Naive thymus-derived CD4-positive, alpha-beta T cell (primary cell): ENCODE measurements around the gene ZNF878. TPM values are rescaled to one million over a fixed set of nuclear protein-coding genes. Genes with fewer than 3 reads are reported as not detected.

ENCODE experiments used
- ATAC-seq: fragments of 150-1000 bp; cut with Tn5 transposase; 2 replicates; pipeline ENCODE4 v1.10.0; 2021; ENCODE audit warnings: mild to moderate bottlenecking, moderate library complexity
- CTCF ChIA-PET: fragments of 350-600 bp; sonication (Branson Sonifier 250); formaldehyde crosslinking; loops from one replicate; lab custom pipeline; 2021; ENCODE audit warnings: antibody characterized with exemption; lab: Charles Lee
- POLR2A ChIA-PET: fragments of 350-600 bp; sonication (Branson Sonifier 250); formaldehyde crosslinking; loops from one replicate; lab custom pipeline; 2021; ENCODE audit warnings: antibody characterized with exemption, inconsistent platforms; lab: Charles Lee
- DNase-seq, 9 donors: peaks; one replicate each; pipeline versions ENCODE4 v3.0.0 to v3.0.0-alpha.2; 2020 to 2022; ENCODE audit warnings: mixed read lengths in 1 of 9
- H3K27ac ChIP-seq: one replicate; pipeline ENCODE4 v1.7.0; 2013; ENCODE audit warnings: mild to moderate bottlenecking, low read depth, low read length, moderate library complexity
- H3K27me3 ChIP-seq, 2 donors: one replicate each; pipeline ENCODE4 v1.7.0; 2013; ENCODE audit warnings: low read length in 2 of 2, mild to moderate bottlenecking in 2 of 2, moderate library complexity in 2 of 2; ENCODE audit not compliant: control insufficient read depth in 2 of 2, insufficient read depth in 2 of 2
- H3K36me3 ChIP-seq, 3 experiments: 1 replicate in 2 of 3; 2 replicates in 1 of 3; pipeline ENCODE4 v1.7.0; 2013; ENCODE audit warnings: low read length in 3 of 3, mild to moderate bottlenecking in 3 of 3, moderate library complexity in 1 of 3; ENCODE audit not compliant: insufficient read depth in 3 of 3, control insufficient read depth in 2 of 3
- H3K4me1 ChIP-seq, 2 donors: one replicate each; pipeline ENCODE4 v1.7.0; 2013; ENCODE audit warnings: low read length in 2 of 2, mild to moderate bottlenecking in 2 of 2, moderate library complexity in 1 of 2; ENCODE audit not compliant: control insufficient read depth in 2 of 2, insufficient read depth in 2 of 2
- H3K4me3 ChIP-seq: 2 replicates; pipeline ENCODE4 v1.7.0; 2013; ENCODE audit warnings: mild to moderate bottlenecking, low read length
- H3K9me3 ChIP-seq, 3 experiments: 1 replicate in 2 of 3; 2 replicates in 1 of 3; pipeline ENCODE4 v1.7.0; 2013; ENCODE audit warnings: low read length in 3 of 3; ENCODE audit not compliant: control insufficient read depth in 2 of 3
- H3K27ac Mint-ChIP-seq, 9 donors: one replicate each; pipeline ENCODE4 v1.8.0; 2020 to 2022; ENCODE audit warnings: mixed read lengths in 9 of 9, mild to moderate bottlenecking in 8 of 9, moderate library complexity in 5 of 9, inconsistent platforms in 2 of 9
- H3K27me3 Mint-ChIP-seq, 5 donors: one replicate each; pipeline ENCODE4 v1.8.0; 2021 to 2022; ENCODE audit warnings: mixed read lengths in 5 of 5, mild to moderate bottlenecking in 1 of 5
- H3K36me3 Mint-ChIP-seq, 5 donors: one replicate each; pipeline ENCODE4 v1.8.0; 2020 to 2022; ENCODE audit warnings: mixed read lengths in 5 of 5, mild to moderate bottlenecking in 3 of 5, inconsistent platforms in 1 of 5
- H3K4me1 Mint-ChIP-seq, 7 donors: one replicate each; pipeline ENCODE4 v1.8.0; 2020 to 2022; ENCODE audit warnings: mixed read lengths in 7 of 7, mild to moderate bottlenecking in 3 of 7, inconsistent platforms in 1 of 7
- H3K4me3 Mint-ChIP-seq, 10 donors: one replicate each; pipeline ENCODE4 v1.8.0; 2020 to 2022; ENCODE audit warnings: mild to moderate bottlenecking in 10 of 10, mixed read lengths in 10 of 10, moderate library complexity in 6 of 10, inconsistent platforms in 2 of 10
- H3K9me3 Mint-ChIP-seq, 11 donors: one replicate each; pipeline ENCODE4 v1.8.0; 2020 to 2022; ENCODE audit warnings: mixed read lengths in 11 of 11, mild to moderate bottlenecking in 4 of 11, inconsistent platforms in 1 of 11, moderate library complexity in 1 of 11
- intact Hi-C, 2 donors: fragments of 100-400 bp; cut with micrococcal nuclease; formaldehyde crosslinking; loops; one replicate each; pipeline ENCODE4 v1.15.1; 2023
- polyA plus RNA-seq, 2 donors: library from polyadenylated mRNA; unstranded; fragments of 300-500 nt; fragmentation: Illumina TruSeq; gene quantifications; one replicate each; pipeline ENCODE4 v1.2.3, GENCODE V29; 2021
- total RNA-seq, 6 experiments: library from RNA in 5 of 6; stranded (reverse) in 5 of 6; gene quantifications; 1 replicate in 5 of 6; 2 replicates in 1 of 6; pipeline ENCODE4 v1.2.3 and lab custom pipeline; 2021 to 2026

The ZNF878 gene
- total and polyA plus RNA-seq, 7 experiments from 2014 or later = not detected

DNA sequence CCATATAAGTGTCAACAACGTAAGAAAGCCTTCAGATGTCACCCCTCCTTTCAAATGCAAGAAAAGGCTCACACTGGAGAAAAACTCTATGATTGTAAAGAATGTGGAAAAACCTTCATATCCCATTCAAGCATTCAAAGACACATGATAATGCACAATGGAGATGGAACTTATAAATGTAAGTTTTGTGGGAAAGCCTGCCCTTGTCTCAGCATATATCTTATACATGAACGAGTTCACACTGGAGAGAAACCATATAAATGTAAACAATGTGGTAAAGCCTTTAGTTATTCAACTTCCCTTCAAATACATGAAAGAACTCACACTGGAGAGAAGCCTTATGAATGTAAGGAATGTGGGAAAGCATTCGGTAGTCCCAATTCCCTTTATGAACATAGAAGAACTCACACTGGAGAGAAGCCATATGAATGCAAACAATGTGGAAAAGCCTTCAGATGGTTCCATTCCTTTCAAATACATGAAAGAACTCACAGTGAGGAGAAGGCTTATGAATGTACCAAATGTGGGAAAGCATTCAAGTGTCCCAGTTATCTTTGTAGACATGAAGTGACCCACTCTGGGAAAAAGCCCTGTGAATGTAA is 22.9 kb upstream of the ZNF878 start:
- peaks cover 13 to 96% (median 37%) of the 10 kb centered on the region in 3 experiments for H3K9me3 ChIP-seq
- H3K36me3 ChIP-seq = peaks cover 4 to 40% (median 32%) of the 10 kb centered on the region in 3 experiments
- peaks cover 6 to 100% (median 73%) of the 10 kb centered on the region in 11 donors for H3K9me3 Mint-ChIP-seq
- H3K36me3 Mint-ChIP-seq = peaks cover 24 to 62% (median 56%) of the 10 kb centered on the region in 5 donors
- peak overlapping the region in 1 of 10 donors; percentile 17 for H3K4me3 Mint-ChIP-seq
- H3K4me3 ChIP-seq = peak overlapping the region; percentile 6
- H3K4me1 Mint-ChIP-seq = no peaks in the 10 kb centered on the region
- H3K27ac ChIP-seq = no peak overlapping the region
- peak overlapping the region in 1 of 9 donors; percentile 30 for H3K27ac Mint-ChIP-seq
- H3K27me3 ChIP-seq = no peaks in the 10 kb centered on the region
- H3K4me1 ChIP-seq = no peaks in the 10 kb centered on the region
- ChIA-PET POLR2A (no interaction called here), CTCF (no interaction called here)
- ATAC-seq = no peak
- intact Hi-C loops = no loop called here
- H3K27me3 Mint-ChIP-seq = no peaks in the 10 kb centered on the region
- no peak for DNase-seq

DNA sequence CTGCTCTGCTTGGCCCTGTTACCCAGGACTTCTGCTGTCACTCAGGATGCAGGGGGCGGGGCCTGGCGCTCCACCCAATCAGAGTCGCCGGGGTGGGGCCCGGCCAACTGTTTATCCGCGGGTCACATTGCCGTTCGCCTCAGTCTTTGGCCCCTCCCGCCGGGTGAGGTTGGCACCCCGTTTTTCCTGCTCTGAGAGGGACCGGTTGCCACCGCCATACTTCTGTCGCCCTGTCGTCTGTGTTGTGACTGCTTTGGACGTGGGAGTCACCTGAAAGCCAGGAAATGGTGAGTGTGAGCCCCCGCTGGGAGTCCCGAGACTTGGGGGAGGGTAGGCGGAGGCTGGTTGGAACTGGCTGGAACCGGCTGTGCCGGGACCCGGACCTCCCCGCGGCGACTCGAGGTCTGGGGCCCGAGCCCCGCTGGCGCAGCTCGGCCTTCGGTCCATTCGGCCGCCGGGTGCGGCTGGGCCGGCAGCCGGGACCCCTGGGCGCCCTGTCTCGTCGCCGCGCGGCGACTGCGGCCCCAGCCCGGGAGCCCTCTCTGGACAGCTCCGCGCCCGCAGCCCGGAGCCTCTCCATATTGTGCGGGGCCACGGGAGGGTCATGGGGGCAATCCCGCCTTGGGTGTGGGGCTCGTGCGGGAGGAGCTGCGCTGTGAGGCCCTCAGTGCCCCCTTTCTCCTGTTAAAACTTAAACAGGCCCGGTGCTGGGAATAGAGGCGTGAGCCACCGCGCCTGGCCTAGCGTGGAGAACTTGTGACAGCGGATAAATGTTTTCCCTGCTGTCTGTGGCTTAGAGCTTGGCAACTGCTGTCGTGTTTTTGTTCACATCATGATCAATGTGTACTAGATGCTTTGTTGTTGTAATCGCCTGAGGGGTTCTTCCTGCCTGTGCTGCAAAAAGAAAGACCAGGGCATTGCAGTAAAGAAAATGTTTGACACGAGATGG is 12.1 kb upstream of the ZNF878 start, which contains the start of gene ZNF844:
Gene ZNF844, plus strand, starts transcription at position 142 of the 949 bp plus-strand sequence. Its CDS starts 143 bp downstream, at position 285.
- Mint-ChIP-seq H3K4me3 (peak within 1 kb of the TSS; percentile 74 to 93 (median 90)), H3K36me3 (peaks cover 0 to 17% (median 10%) of the 10 kb centered on the region in 5 donors), H3K9me3 (peaks cover 0 to 42% (median 13%) of the 10 kb centered on the region in 11 donors), H3K27me3 (no peaks in the 10 kb centered on the region), H3K27ac (peak within 1 kb of the TSS; percentile 63 to 93 (median 84)), H3K4me1 (peaks cover 0 to 19% (median 12%) of the 10 kb centered on the region in 7 donors)
- ChIA-PET CTCF (interaction anchor here (0.6 kb wide), 1 partner anchor 786 kb away, joined by 4 read pairs; no protein-coding TSS in a partner anchor), POLR2A (interaction anchor here (0.5 to 1.1 kb wide), 3 partner anchors 77 to 431 kb away, joined by 3 to 4 read pairs (median 3); no protein-coding TSS in a partner anchor)
- Histone ChIP-seq H3K4me1 (peaks cover 0 to 7% of the 10 kb centered on the region in 2 donors), H3K27me3 (no peaks in the 10 kb centered on the region), H3K27ac (peak within 1 kb of the TSS; percentile 70), H3K9me3 (peaks cover 0 to 18% (median 4%) of the 10 kb centered on the region in 3 experiments), H3K4me3 (peak within 1 kb of the TSS; percentile 81), H3K36me3 (no peaks in the 10 kb centered on the region)
- intact Hi-C loops = no loop called here
- peak; percentile 35 to 77 (median 67) for DNase-seq
- peak; percentile 97 for ATAC-seq

DNA sequence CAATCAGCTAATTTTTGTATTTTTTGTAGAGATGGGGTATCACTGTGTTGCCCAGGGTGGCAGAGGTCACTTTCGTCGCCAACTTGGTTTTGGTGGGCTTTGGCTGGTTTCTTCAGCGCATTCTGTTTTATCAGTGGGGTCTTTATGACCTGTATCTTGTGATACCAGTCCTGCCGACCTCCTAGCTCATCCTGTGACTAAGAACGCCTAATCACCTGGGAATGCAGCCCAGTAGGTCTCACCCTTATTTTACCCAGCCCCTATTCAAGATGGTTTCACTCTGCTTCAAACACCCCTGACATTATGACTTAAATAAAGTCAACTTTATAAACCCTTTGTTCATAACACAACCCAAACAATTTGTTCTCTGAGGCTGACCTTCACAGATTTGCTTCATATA is 3.0 kb upstream of the ZNF878 start:
- Mint-ChIP-seq H3K27me3 (peaks cover 5 to 11% (median 9%) of the 10 kb centered on the region in 5 donors), H3K4me3 (no peak overlapping the region), H3K4me1 (peaks cover 6 to 23% (median 19%) of the 10 kb centered on the region in 7 donors), H3K9me3 (peaks cover 0 to 9% (median 3%) of the 10 kb centered on the region in 11 donors), H3K27ac (no peak overlapping the region), H3K36me3 (peaks cover 0 to 7% (median 4%) of the 10 kb centered on the region in 5 donors)
- ChIA-PET CTCF (interaction anchor here (0.9 to 1.3 kb wide), 2 partner anchors 10 to 12 kb away, joined by 3 read pairs; no protein-coding TSS in a partner anchor), POLR2A (interaction anchor here (0.7 kb wide), 1 partner anchor 21 kb away, joined by 4 read pairs; no protein-coding TSS in a partner anchor)
- Histone ChIP-seq H3K36me3 (no peaks in the 10 kb centered on the region), H3K9me3 (no peaks in the 10 kb centered on the region), H3K27me3 (no peaks in the 10 kb centered on the region), H3K4me1 (peaks cover 5 to 10% of the 10 kb centered on the region in 2 donors), H3K4me3 (no peak overlapping the region), H3K27ac (no peak overlapping the region)
- DNase-seq (no peak), ATAC-seq (no peak)
- intact Hi-C loops = loop anchor here in 1 of 2 donors (5.0 to 10.0 kb wide), 2 partner anchors 68 to 289 kb away; no protein-coding TSS in a partner anchor

DNA sequence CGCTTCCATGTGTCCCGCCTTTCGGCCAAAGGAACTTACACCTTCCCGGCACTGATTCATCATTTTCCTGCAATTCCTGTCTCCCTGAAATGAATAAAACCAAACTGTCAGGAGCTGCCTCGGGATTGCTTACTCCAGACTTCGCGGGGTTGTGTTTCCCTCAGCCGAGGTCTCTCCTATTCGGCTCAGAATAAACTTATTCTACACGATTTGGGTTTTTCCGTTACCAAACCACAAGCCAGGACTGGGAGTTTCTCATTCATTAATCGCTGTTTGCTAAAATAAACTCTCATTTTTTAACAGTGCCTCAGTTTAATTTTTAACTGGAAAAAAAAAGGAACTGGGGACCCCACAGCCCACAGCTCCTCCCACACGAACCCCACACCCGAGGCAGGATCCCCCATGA is 667 bp downstream of the ZNF878 start:
- CTCF ChIA-PET = interaction anchor here (0.5 kb wide), 1 partner anchor 167 kb away, joined by 4 read pairs; no protein-coding TSS in a partner anchor
- H3K36me3 ChIP-seq = no peaks in the 10 kb centered on the region
- H3K4me1 ChIP-seq = peaks cover 5 to 10% of the 10 kb centered on the region in 2 donors
- Mint-ChIP-seq H3K9me3 (peaks cover 0 to 18% (median 8%) of the 10 kb centered on the region in 11 donors), H3K4me1 (peaks cover 6 to 18% (median 13%) of the 10 kb centered on the region in 7 donors), H3K27ac (peak overlapping the region in 4 of 9 donors; percentile 9 to 61 (median 35)), H3K27me3 (peaks cover 5 to 11% (median 9%) of the 10 kb centered on the region in 5 donors), H3K36me3 (peaks cover 0 to 11% (median 4%) of the 10 kb centered on the region in 5 donors), H3K4me3 (peak overlapping the region; percentile 71 to 87 (median 82))
- intact Hi-C loops = loop anchor here in 1 of 2 donors (10.0 kb wide), 1 partner anchor 293 kb away; no protein-coding TSS in a partner anchor
- peak overlapping the region; percentile 61 for H3K4me3 ChIP-seq
- POLR2A ChIA-PET = interaction anchor here (1.0 to 1.3 kb wide), 2 partner anchors 35 to 128 kb away, joined by 3 to 5 read pairs; partner anchors contain the start of gene ZNF700
- no peak overlapping the region for H3K27ac ChIP-seq
- ATAC-seq (peak; percentile 30), DNase-seq (peak in 1 of 9 donors; percentile 24)
- no peaks in the 10 kb centered on the region for H3K9me3 ChIP-seq
- H3K27me3 ChIP-seq = no peaks in the 10 kb centered on the region

DNA sequence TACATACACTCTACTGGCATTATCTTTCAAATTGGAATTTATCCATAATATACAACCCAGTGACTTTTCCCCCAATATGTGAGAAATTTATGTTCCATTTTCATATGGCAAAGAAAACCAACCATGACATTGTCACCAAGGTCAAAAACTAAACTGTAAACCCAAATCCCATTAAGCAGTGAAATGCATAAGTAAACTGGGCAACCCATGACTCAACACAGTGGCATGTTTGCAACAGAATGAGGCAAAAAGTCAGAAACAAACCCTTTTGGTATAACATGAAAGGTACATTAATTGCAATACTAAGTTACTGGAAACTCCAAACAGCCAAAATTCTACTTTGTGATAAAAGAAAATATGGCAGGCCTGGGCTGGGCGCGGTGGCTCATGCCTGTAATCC is 4.9 kb downstream of the ZNF878 start:
- peaks cover 7 to 48% (median 34%) of the 10 kb centered on the region in 11 donors for H3K9me3 Mint-ChIP-seq
- H3K9me3 ChIP-seq = peaks cover 0 to 31% (median 16%) of the 10 kb centered on the region in 3 experiments

More for the DNA sequence above, 4.9 kb downstream of the ZNF878 start:
- peaks cover 4 to 6% (median 5%) of the 10 kb centered on the region in 5 donors for H3K27me3 Mint-ChIP-seq
- POLR2A ChIA-PET = no interaction called here
- no peak overlapping the region for H3K4me3 ChIP-seq
- no peak for DNase-seq
- peaks cover 18 to 33% (median 27%) of the 10 kb centered on the region in 5 donors for H3K36me3 Mint-ChIP-seq
- H3K36me3 ChIP-seq = peaks cover 0 to 8% (median 0%) of the 10 kb centered on the region in 3 experiments
- no peak for ATAC-seq
- H3K4me3 Mint-ChIP-seq = no peak overlapping the region
- no peak overlapping the region for H3K27ac Mint-ChIP-seq
- no peak overlapping the region for H3K27ac ChIP-seq
- CTCF ChIA-PET = interaction anchor here (0.7 kb wide), 1 partner anchor 89 kb away, joined by 3 read pairs; no protein-coding TSS in a partner anchor
- H3K27me3 ChIP-seq = no peaks in the 10 kb centered on the region
- intact Hi-C loops = no loop called here
- H3K4me1 ChIP-seq = peaks cover 2 to 10% of the 10 kb centered on the region in 2 donors
- H3K4me1 Mint-ChIP-seq = peaks cover 6 to 11% (median 8%) of the 10 kb centered on the region in 7 donors
